T-cell (primary cell): Measurements from ENCODE around the gene LMOD1. TPM values are rescaled to one million over a fixed set of nuclear protein-coding genes. Genes with fewer than 3 reads are reported as not detected.

Experiments used
- ATAC-seq, 4 experiments: fragments of 200-7000 bp in 3 of 4; fragments of 150-1000 bp in 1 of 4; cut with Tn5 transposase; replicated peaks in 1 of 4; 1 replicate in 3 of 4; 2 replicates in 1 of 4; pipeline ENCODE4 v1.10.0; 2021; ENCODE audit warnings: moderate library complexity in 3 of 4, mild to moderate bottlenecking in 2 of 4, moderate number of reproducible peaks in 1 of 4
- CTCF ChIA-PET, 2 donors: fragments of 300-600 bp; sonication (Branson Sonifier 250); formaldehyde crosslinking; loops; one replicate each; lab custom pipeline; 2022; ENCODE audit warnings: antibody characterized with exemption in 2 of 2; lab: Charles Lee
- POLR2A ChIA-PET, 2 donors: fragments of 300-600 bp; sonication (Branson Sonifier 250); formaldehyde crosslinking; loops; one replicate each; lab custom pipeline; 2022; ENCODE audit warnings: antibody characterized with exemption in 2 of 2; lab: Charles Lee
- DNase-seq, 35 experiments: peaks; one replicate each; pipeline versions ENCODE4 v3.0.0 to v3.0.0-alpha.2; 2013 to 2023
- H3K27ac ChIP-seq: one replicate; pipeline ENCODE4 v1.5.1; 2013; ENCODE audit warnings: low read length
- H3K27me3 ChIP-seq, 2 experiments: replicated peaks in 1 of 2; 1 replicate in 1 of 2; 2 replicates in 1 of 2; pipeline versions ENCODE4 v1.6.1 to v1.7.0; 2013; ENCODE audit warnings: low read length in 1 of 2, mixed read lengths in 1 of 2; ENCODE audit not compliant: control insufficient read depth in 2 of 2, insufficient read depth in 2 of 2; ENCODE audit errors: extremely low read depth in 1 of 2
- H3K36me3 ChIP-seq, 2 donors: 1 replicate in 1 of 2; 2 replicates in 1 of 2; pipeline versions ENCODE4 v1.6.1 to v1.7.0; 2013; ENCODE audit warnings: low read length in 1 of 2; ENCODE audit not compliant: control insufficient read depth in 2 of 2, insufficient read depth in 1 of 2; ENCODE audit errors: extremely low read depth in 1 of 2
- H3K4me1 ChIP-seq, 2 experiments: 1 replicate in 1 of 2; 2 replicates in 1 of 2; pipeline versions ENCODE4 v1.6.1 to v1.7.0; 2013; ENCODE audit warnings: low read length in 2 of 2, mixed read lengths in 1 of 2; ENCODE audit not compliant: insufficient read depth in 2 of 2, control insufficient read depth in 1 of 2; ENCODE audit errors: extremely low read depth in 1 of 2
- H3K4me3 ChIP-seq, 2 donors: 1 replicate in 1 of 2; 2 replicates in 1 of 2; pipeline versions ENCODE4 v1.5.1 to v1.7.0; 2013; ENCODE audit warnings: mild to moderate bottlenecking in 2 of 2, low read length in 1 of 2, moderate library complexity in 1 of 2; ENCODE audit not compliant: control insufficient read depth in 1 of 2; ENCODE audit errors: extremely low read depth in 1 of 2
- H3K9me3 ChIP-seq: 2 replicates; pipeline ENCODE4 v1.7.0; 2013
- H3K27ac Mint-ChIP-seq, 2 donors: one replicate each; pipeline ENCODE4 v1.8.0; 2020 to 2021; ENCODE audit warnings: mild to moderate bottlenecking in 2 of 2, mixed read lengths in 2 of 2
- H3K27me3 Mint-ChIP-seq, 2 donors: one replicate each; pipeline ENCODE4 v1.8.0; 2021 to 2022; ENCODE audit warnings: mixed read lengths in 2 of 2
- H3K36me3 Mint-ChIP-seq: one replicate; pipeline ENCODE4 v1.8.0; 2021; ENCODE audit warnings: mixed read lengths
- H3K4me1 Mint-ChIP-seq, 3 donors: one replicate each; pipeline ENCODE4 v1.8.0; 2020 to 2022; ENCODE audit warnings: mixed read lengths in 3 of 3, mild to moderate bottlenecking in 1 of 3
- H3K4me3 Mint-ChIP-seq, 3 donors: one replicate each; pipeline ENCODE4 v1.8.0; 2020 to 2022; ENCODE audit warnings: mild to moderate bottlenecking in 3 of 3, mixed read lengths in 3 of 3, moderate library complexity in 3 of 3
- H3K9me3 Mint-ChIP-seq, 3 donors: one replicate each; pipeline ENCODE4 v1.8.0; 2020 to 2022; ENCODE audit warnings: mixed read lengths in 3 of 3
- WGBS: methylation state at CpG from one replicate; pipeline ENCODE4 v1.1.5; 2013; ENCODE audit warnings: missing lambda C conversion rate; ENCODE audit not compliant: insufficient coverage; 5-methylcytosine and 5-hydroxymethylcytosine counted together
- total RNA-seq, 35 experiments: library from RNA in 6 of 35; stranded (reverse) in 6 of 35; fragments of 120-200 nt in 1 of 35; gene quantifications; one replicate each; pipeline versions ENCODE4 v1.2.1 to v1.2.4 and lab custom pipeline; 2013 to 2026

Gene LMOD1
- total RNA-seq, 5 donors from 2014 or later (not counting 1 experiment from before 2014, with no cell fraction given): 0.10 to 0.29 (median 0.16) TPM; not detected in 2

- ChIA-PET POLR2A (no interaction called here), CTCF (no interaction called here)
- Mint-ChIP-seq H3K27ac (no peak overlapping the region), H3K27me3 (peaks cover 33 to 66% of the 10 kb centered on the region in 2 donors), H3K36me3 (no peaks in the 10 kb centered on the region), H3K9me3 (no peaks in the 10 kb centered on the region), H3K4me1 (peaks cover 4 to 9% (median 6%) of the 10 kb centered on the region in 3 donors), H3K4me3 (peak overlapping the region in 1 of 3 donors; percentile 27)
- no peak overlapping the region for H3K4me3 ChIP-seq
- H3K4me1 ChIP-seq: peaks cover 3 to 17% of the 10 kb centered on the region in 2 experiments
- H3K36me3 ChIP-seq: no peaks in the 10 kb centered on the region
- ATAC-seq (no peak), DNase-seq (no peak)
- WGBS: 77% methylated on average over 6 of the region's 7 CpGs
- no peaks in the 10 kb centered on the region for H3K9me3 ChIP-seq
- no peak overlapping the region for H3K27ac ChIP-seq
- H3K27me3 ChIP-seq: peaks cover 5 to 68% of the 10 kb centered on the region in 2 experiments
Measured at GRCh38 chr1:201890223-201890622, 56.1 kb downstream of the LMOD1 start.

- H3K36me3 Mint-ChIP-seq: no peaks in the 10 kb centered on the region
- peaks cover 5 to 60% of the 10 kb centered on the region in 2 experiments for H3K27me3 ChIP-seq
- peaks cover 33 to 63% of the 10 kb centered on the region in 2 donors for H3K27me3 Mint-ChIP-seq
- no peaks in the 10 kb centered on the region for H3K9me3 Mint-ChIP-seq
- peak overlapping the region; percentile 62 to 78 (median 73) for H3K4me3 Mint-ChIP-seq
- H3K4me1 Mint-ChIP-seq: peaks cover 4 to 9% (median 6%) of the 10 kb centered on the region in 3 donors
- ChIA-PET POLR2A (no interaction called here), CTCF (no interaction called here)
- peak overlapping the region in 1 of 2 donors; percentile 71 for H3K27ac Mint-ChIP-seq
- ATAC-seq: peak in 1 of 4 experiments; percentile 12
- H3K4me3 ChIP-seq: peak overlapping the region; percentile 29 to 34
- no peaks in the 10 kb centered on the region for H3K36me3 ChIP-seq
- H3K4me1 ChIP-seq: peaks cover 3 to 17% of the 10 kb centered on the region in 2 experiments
- DNase-seq: no peak
- WGBS: 31% methylated on average over 29 of the region's 33 CpGs
- no peak overlapping the region for H3K27ac ChIP-seq
- H3K9me3 ChIP-seq: no peaks in the 10 kb centered on the region
Measured at GRCh38 chr1:201889090-201889968, 57.0 kb downstream of the LMOD1 start.

- H3K4me3 Mint-ChIP-seq: peak within 1 kb of the TSS; percentile 62 to 78 (median 73)
Measured at GRCh38 chr1:201888282-201889089, 57.9 kb downstream of the LMOD1 start, which contains the start of gene SHISA4. Gene SHISA4, plus strand, starts transcription at chr1:201888898. Its CDS starts 97 bp downstream, at chr1:201888995.

GRCh38 chr1:201887116-201887866 is 59.1 kb downstream of the LMOD1 start:
- H3K27ac Mint-ChIP-seq: no peak overlapping the region
- H3K9me3 Mint-ChIP-seq: no peaks in the 10 kb centered on the region
- Histone ChIP-seq H3K27ac (no peak overlapping the region), H3K4me3 (no peak overlapping the region), H3K9me3 (no peaks in the 10 kb centered on the region), H3K27me3 (peaks cover 5 to 45% of the 10 kb centered on the region in 2 experiments), H3K36me3 (no peaks in the 10 kb centered on the region), H3K4me1 (peaks cover 3 to 17% of the 10 kb centered on the region in 2 experiments)
- H3K4me1 Mint-ChIP-seq: peaks cover 6 to 9% (median 6%) of the 10 kb centered on the region in 3 donors
- no peaks in the 10 kb centered on the region for H3K36me3 Mint-ChIP-seq
- H3K4me3 Mint-ChIP-seq: peak overlapping the region in 2 of 3 donors; percentile 28 to 78
- POLR2A ChIA-PET: interaction anchor here in 1 of 2 donors (0.6 to 0.7 kb wide), 2 partner anchors 113 to 129 kb away, joined by 3 to 7 read pairs; no protein-coding TSS in a partner anchor
- peaks cover 21 to 47% of the 10 kb centered on the region in 2 donors for H3K27me3 Mint-ChIP-seq
- ATAC-seq (no peak), DNase-seq (no peak)
- 93% methylated on average over 3 of the region's 5 CpGs for WGBS
- CTCF ChIA-PET: interaction anchor here (0.5 to 1.8 kb wide), 5 partner anchors 8 to 86 kb away, joined by 3 to 6 read pairs (median 4); no protein-coding TSS in a partner anchor

More at GRCh38 chr1:201888282-201889089, 57.9 kb downstream of the LMOD1 start, which contains the start of gene SHISA4:
- H3K4me3 ChIP-seq: peak within 1 kb of the TSS; percentile 29 to 34
- peaks cover 26 to 55% of the 10 kb centered on the region in 2 donors for H3K27me3 Mint-ChIP-seq
- H3K27ac Mint-ChIP-seq: peak within 1 kb of the TSS in 1 of 2 donors; percentile 71
- ATAC-seq (peak; percentile 69 to 78 (median 74)), DNase-seq (peak in 6 of 35 experiments; percentile 3 to 25 (median 7))
- peaks cover 5 to 55% of the 10 kb centered on the region in 2 experiments for H3K27me3 ChIP-seq
- no peaks in the 10 kb centered on the region for H3K9me3 Mint-ChIP-seq
- ChIA-PET POLR2A (no interaction called here), CTCF (no interaction called here)
- no peaks in the 10 kb centered on the region for H3K36me3 Mint-ChIP-seq
- no peaks in the 10 kb centered on the region for H3K9me3 ChIP-seq
- peaks cover 3 to 17% of the 10 kb centered on the region in 2 experiments for H3K4me1 ChIP-seq
- no peak within 1 kb of the TSS for H3K27ac ChIP-seq
- H3K4me1 Mint-ChIP-seq: peaks cover 6 to 9% (median 6%) of the 10 kb centered on the region in 3 donors
- H3K36me3 ChIP-seq: no peaks in the 10 kb centered on the region
- 9% methylated on average over 49 of the region's 49 CpGs for WGBS

GRCh38 chr1:201886103-201886885 is 60.1 kb downstream of the LMOD1 start:
- H3K4me1 ChIP-seq: peaks cover 3 to 17% of the 10 kb centered on the region in 2 experiments
- peak overlapping the region in 1 of 3 donors; percentile 13 for H3K4me3 Mint-ChIP-seq
- H3K9me3 Mint-ChIP-seq: no peaks in the 10 kb centered on the region
- no peak overlapping the region for H3K27ac ChIP-seq
- CTCF ChIA-PET: interaction anchor here (0.5 to 1.8 kb wide), 3 partner anchors 10 to 87 kb away, joined by 3 to 6 read pairs (median 5); no protein-coding TSS in a partner anchor
- no peak overlapping the region for H3K4me3 ChIP-seq
- no peaks in the 10 kb centered on the region for H3K9me3 ChIP-seq
- H3K36me3 ChIP-seq: no peaks in the 10 kb centered on the region
- no peaks in the 10 kb centered on the region for H3K36me3 Mint-ChIP-seq
- peaks cover 6 to 9% (median 6%) of the 10 kb centered on the region in 3 donors for H3K4me1 Mint-ChIP-seq
- POLR2A ChIA-PET: interaction anchor here in 1 of 2 donors (0.6 to 0.7 kb wide), 2 partner anchors 114 to 862 kb away, joined by 3 read pairs; no protein-coding TSS in a partner anchor
- H3K27me3 Mint-ChIP-seq: peaks cover 12 to 37% of the 10 kb centered on the region in 2 donors
- ATAC-seq (no peak), DNase-seq (no peak)
- H3K27ac Mint-ChIP-seq: no peak overlapping the region
- peaks cover 5 to 35% of the 10 kb centered on the region in 2 experiments for H3K27me3 ChIP-seq
- WGBS: 97% methylated on average over 6 of the region's 9 CpGs
